Left hindlimb (tissue), 1 donor: Measurements from ENCODE around the gene BLTP3A.
"Not testable (repeated sequence)": the region's sequence is repeated elsewhere in the genome, so short reads cannot be mapped to it uniquely, and the experiment has no call there.

ENCODE experiments used
- DNase-seq: peaks from one replicate; pipeline ENCODE4 v3.0.0-alpha.2; 2018

BLTP3A gene

DNA sequence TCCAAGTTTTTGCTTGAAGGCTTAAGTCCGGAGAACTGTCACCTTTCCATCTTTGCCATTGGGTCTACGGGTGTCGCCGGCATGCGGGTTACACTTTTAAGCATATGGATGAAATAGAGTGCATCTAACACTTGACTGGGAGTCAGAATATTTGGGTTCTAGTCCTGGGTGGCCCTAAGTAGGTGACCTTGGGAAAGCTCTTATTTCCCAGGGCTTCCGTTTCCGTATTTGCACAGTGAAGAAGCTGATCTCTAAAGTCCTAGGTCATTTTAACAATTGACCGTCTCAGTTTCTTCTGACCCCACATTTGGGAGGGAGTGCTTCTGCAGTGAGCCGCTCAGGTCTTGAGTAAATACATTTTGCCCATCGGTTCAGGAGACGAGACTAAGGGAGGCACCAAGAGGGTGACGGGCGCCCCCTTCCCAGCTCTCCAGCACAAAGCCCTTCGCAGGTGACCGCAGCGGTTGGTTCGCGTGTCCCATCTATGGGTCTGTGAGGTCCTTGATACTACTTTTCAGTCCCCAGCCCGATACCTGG lies 651 bp upstream of the BLTP3A start:
- peak; percentile 44 for DNase-seq

GRCh38 chr6:34792605-34793500 lies 970 bp downstream of the BLTP3A start:
- DNase-seq, result peak; percentile 51

GRCh38 chr6:34793877-34794276 lies 2.0 kb downstream of the BLTP3A start:
- no peak for DNase-seq

GRCh38 chr6:34795836-34796425 lies 4.0 kb downstream of the BLTP3A start:
- no peak for DNase-seq

GRCh38 chr6:34798057-34798456 lies 6.2 kb downstream of the BLTP3A start:
- no peak for DNase-seq

- DNase-seq, result no peak
Observed at GRCh38 chr6:34799547-34799946, 7.7 kb downstream of the BLTP3A start.

DNA sequence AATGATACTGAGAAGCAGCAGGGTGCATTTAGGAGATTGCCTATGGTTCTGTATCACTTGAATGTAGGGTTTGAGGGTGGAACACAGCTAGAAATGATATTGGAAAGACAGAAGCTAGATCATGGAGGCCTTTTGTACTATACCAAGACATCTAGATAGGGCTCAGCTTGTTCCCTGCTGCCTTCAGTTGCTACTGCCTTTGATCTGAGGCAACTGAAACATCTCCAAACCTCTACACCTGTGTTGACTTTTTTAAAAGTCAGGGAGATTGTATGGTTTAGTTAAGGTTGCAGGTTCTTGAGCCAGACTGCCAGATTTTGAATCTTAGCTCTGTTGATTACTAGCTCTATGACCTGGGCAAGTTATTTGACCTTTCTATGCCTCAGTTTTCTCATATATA lies 12.7 kb downstream of the BLTP3A start:
- no peak for DNase-seq

DNA sequence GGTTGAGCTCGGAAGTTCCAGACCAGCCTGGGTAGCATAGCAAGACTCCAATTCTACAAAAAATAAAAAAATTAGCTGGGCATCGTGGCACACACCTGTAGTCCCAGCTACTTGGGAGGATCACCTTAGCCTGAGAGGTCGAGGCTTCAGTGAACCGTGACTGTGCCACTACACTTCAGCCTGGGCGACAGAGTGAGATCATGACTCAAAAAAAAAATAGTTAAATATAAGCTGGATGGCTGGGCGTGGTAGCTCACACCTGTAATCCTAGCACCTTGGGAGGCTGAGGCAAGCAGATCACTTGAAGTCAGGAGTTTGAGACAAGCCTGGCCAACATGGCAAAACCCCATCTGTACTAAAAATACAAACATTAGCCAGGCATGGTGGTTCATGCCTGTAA lies 13.2 kb downstream of the BLTP3A start:
- not testable (repeated sequence) for DNase-seq

GRCh38 chr6:34806738-34807453 lies 15.0 kb downstream of the BLTP3A start:
- no peak for DNase-seq

- DNase-seq, result not testable (repeated sequence)
Observed at GRCh38 chr6:34808473-34808872, 16.6 kb downstream of the BLTP3A start.

GRCh38 chr6:34809419-34809818 lies 17.5 kb downstream of the BLTP3A start:
- DNase-seq, result not testable (repeated sequence)

DNA sequence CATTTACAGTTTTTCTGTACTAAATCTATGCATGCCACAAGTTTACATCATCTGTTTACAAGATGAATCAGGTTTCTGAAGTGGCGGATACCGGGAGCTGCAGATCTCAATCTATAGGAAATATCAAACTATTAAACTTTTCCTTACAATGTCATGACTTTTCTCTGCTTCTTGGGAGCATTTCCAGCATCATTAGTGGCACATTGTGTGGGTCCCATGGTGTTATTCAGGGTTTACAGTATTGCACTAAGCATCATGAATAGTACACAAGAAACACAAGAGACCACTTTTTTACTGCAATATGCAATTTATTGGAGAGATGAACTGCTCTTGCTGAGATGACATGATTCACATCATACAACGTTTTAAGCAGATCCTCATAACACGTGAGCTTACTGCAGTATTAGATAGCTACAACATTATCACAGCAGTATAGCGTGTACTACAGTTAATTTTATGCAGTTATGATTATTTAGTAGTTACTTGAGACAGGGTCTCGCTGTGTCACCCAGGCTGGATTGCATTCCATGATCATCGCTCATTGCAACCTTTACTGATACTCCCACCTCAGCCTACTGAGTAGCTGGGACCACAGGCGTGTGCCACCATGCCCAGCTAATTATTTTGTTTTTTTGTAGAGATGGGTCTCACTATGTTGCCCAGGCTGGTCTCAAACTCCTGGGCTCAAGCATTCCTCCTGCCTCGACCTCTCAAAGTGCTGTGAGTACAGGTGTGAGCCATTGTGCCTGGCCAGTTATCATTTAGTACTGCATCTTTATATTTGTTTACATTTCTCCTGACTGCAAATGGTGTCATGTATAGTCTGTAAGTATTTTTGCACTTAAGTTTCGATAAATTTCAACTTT lies 18.4 kb downstream of the BLTP3A start:
- DNase-seq, result no peak

- DNase-seq, result no peak
Observed at GRCh38 chr6:34810936-34811632, 19.2 kb downstream of the BLTP3A start.

- DNase-seq, result no peak
Observed at GRCh38 chr6:34813028-34813713, 21.3 kb downstream of the BLTP3A start.

GRCh38 chr6:34816635-34817301 lies 24.9 kb downstream of the BLTP3A start:
- no peak for DNase-seq

DNA sequence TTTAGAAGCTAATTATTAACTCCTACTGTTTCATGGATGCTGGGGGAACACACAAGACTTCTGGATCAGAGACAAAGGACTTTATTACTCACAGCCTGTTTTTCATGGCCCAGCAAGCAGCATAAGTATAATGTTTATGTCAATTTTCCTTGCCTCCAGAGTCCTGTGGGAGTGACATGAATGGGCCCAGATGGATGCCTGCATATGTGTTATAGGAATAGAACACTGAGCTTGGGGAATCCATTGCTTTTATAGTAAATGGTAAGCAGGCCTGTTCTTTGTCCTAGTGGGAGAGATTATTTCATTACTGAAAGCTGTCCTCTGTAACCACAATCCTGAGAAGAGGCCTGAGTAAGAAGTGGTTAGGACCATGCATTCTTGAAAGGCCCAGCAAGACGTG lies 25.6 kb downstream of the BLTP3A start:
- no peak for DNase-seq

- DNase-seq, result not testable (repeated sequence)
Observed at GRCh38 chr6:34818872-34819570, 27.1 kb downstream of the BLTP3A start.

GRCh38 chr6:34819571-34820480 lies 27.9 kb downstream of the BLTP3A start:
- no peak for DNase-seq

DNA sequence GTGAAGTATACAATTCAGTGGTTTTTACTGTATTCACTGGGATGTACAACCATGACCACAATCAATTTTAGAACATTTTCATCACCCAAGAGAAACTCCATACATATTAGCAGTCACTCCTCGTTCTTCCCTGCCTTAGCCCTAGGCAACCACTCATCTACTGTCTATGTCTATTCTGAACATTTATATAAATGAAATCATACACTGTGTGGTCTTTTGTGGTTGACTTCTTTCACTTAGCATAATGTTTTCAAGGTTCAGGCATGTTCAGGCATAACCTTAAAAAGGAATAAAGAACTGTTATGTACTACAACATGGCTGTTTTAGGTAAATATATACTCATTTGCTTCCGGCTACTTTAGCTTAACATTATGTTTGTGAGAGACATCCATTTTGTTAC lies 37.3 kb downstream of the BLTP3A start:
- no peak for DNase-seq
